GM12878 (cell line): Measurements from ENCODE around the gene PGLYRP1. TPM values are rescaled to one million over a fixed set of nuclear protein-coding genes. Genes with fewer than 3 reads are reported as not detected.

Experiments
- ATAC-seq: fragments of 200-7000 bp; cut with Tn5 transposase; 3 replicates; pipeline ENCODE4 v1.9.1; 2020; ENCODE audit warnings: mild to moderate bottlenecking, moderate library complexity
- BruUV-seq: library from RNA; stranded (reverse); fragments of 400-500 nt; replicated peaks from 2 replicates; lab custom pipeline; 2021; lab: Mats Ljungman, UMichigan
- CTCF ChIA-PET: fragments of 300-600 bp; sonication (Branson Sonifier 250); formaldehyde crosslinking; extraction: SDS; loops from one replicate; lab custom pipeline; 2021; ENCODE audit warnings: inconsistent platforms; lab: Yijun Ruan, JAX
- POLR2A ChIA-PET: fragments of 350-600 bp; formaldehyde crosslinking; extraction: SDS; loops from one replicate; lab custom pipeline; 2021; ENCODE audit warnings: inconsistent platforms; lab: Charles Lee
- RAD21 ChIA-PET: fragments of 300-600 bp; sonication (Branson Sonifier 250); formaldehyde crosslinking; loops from one replicate; lab custom pipeline; 2023; ENCODE audit warnings: antibody characterized with exemption; ENCODE audit not compliant: unreplicated experiment; lab: Charles Lee
- SMC1A ChIA-PET: fragments of 300-600 bp; sonication (Branson Sonifier 250); formaldehyde crosslinking; loops from one replicate; lab custom pipeline; 2023; ENCODE audit not compliant: unreplicated experiment, uncharacterized antibody; lab: Charles Lee
- DNase-seq: peaks from one replicate; pipeline ENCODE4 v3.0.0-alpha.2; 2011; ENCODE audit warnings: low read depth, low spot score
- FAIRE-seq: peaks from 3 replicates; lab custom pipeline; 2011; peaks lifted over from hg19 to GRCh38; lab: Jason Lieb, UNC
- H2AFZ ChIP-seq: 2 replicates; pipeline ENCODE4 v1.6.0; 2011; ENCODE audit warnings: low read depth, low read length, control low read depth; ENCODE audit not compliant: control insufficient read depth
- H3K27ac ChIP-seq: 2 replicates; pipeline ENCODE4 v1.5.1; 2011; ENCODE audit warnings: control low read depth; ENCODE audit not compliant: control insufficient read depth, insufficient read depth
- H3K27me3 ChIP-seq, 2 experiments: replicated peaks in 1 of 2; 2 replicates each; pipeline versions ENCODE4 v1.6.0 to v1.6.1; 2011; ENCODE audit warnings: low read length in 1 of 2; ENCODE audit not compliant: control insufficient read depth in 2 of 2, insufficient read depth in 2 of 2
- H3K36me3 ChIP-seq, 2 experiments: 2 replicates each; pipeline ENCODE4 v1.5.1; 2011; ENCODE audit warnings: low read length in 1 of 2; ENCODE audit not compliant: control insufficient read depth in 2 of 2, insufficient read depth in 2 of 2
- H3K4me1 ChIP-seq: 2 replicates; pipeline ENCODE4 v1.6.1; 2011; ENCODE audit warnings: mild to moderate bottlenecking, low read length, moderate library complexity, mixed read lengths; ENCODE audit not compliant: control insufficient read depth, insufficient read depth
- H3K4me2 ChIP-seq: 2 replicates; pipeline ENCODE4 v1.6.0; 2011; ENCODE audit warnings: control low read depth; ENCODE audit not compliant: control insufficient read depth, insufficient read depth
- H3K4me3 ChIP-seq: fragments of 200-600 bp; sonication (generic); 2 replicates; pipeline ENCODE4 v1.5.1; 2016
- H3K79me2 ChIP-seq: 2 replicates; pipeline ENCODE4 v1.6.0; 2011; ENCODE audit warnings: low read length; ENCODE audit not compliant: control insufficient read depth, insufficient read depth
- H3K9ac ChIP-seq: 2 replicates; pipeline ENCODE4 v1.8.0; 2011; ENCODE audit warnings: low read length, control low read depth, mixed read lengths; ENCODE audit not compliant: control insufficient read depth, insufficient read depth
- H3K9me3 ChIP-seq: replicated peaks from 3 replicates; pipeline ENCODE4 v1.5.1; 2011; ENCODE audit warnings: mild to moderate bottlenecking, low read length; ENCODE audit not compliant: control insufficient read depth, insufficient read depth
- H4K20me1 ChIP-seq: 2 replicates; pipeline ENCODE4 v1.6.0; 2011; ENCODE audit not compliant: control insufficient read depth, insufficient read depth
- ATF2 ChIP-seq: IDR thresholded peaks from 2 replicates; pipeline ENCODE4 v1.6.1; 2012; ENCODE audit warnings: low read length, inconsistent platforms
- BACH1 ChIP-seq: fragments of 450-650 bp; IDR thresholded peaks from 2 replicates; pipeline ENCODE4 v1.6.1; 2017; ENCODE audit warnings: mild to moderate bottlenecking, borderline replicate concordance
- CUX1 ChIP-seq: IDR thresholded peaks from 2 replicates; pipeline ENCODE4 v1.6.1; 2012; ENCODE audit warnings: improper control_type of control experiment, low read depth, low read length; ENCODE audit not compliant: insufficient replicate concordance
- E2F4 ChIP-seq: IDR thresholded peaks from 2 replicates; pipeline ENCODE4 v1.6.1; 2012; ENCODE audit warnings: low read depth, low read length, improper control_type of control experiment
- FOS ChIP-seq: IDR thresholded peaks from 3 replicates; pipeline ENCODE4 v1.6.1; 2011; ENCODE audit warnings: borderline replicate concordance; ENCODE audit not compliant: insufficient read length; ENCODE audit errors: extremely low read depth
- HCFC1 ChIP-seq: fragments of 150-350 bp; IDR thresholded peaks from 2 replicates; pipeline ENCODE4 v1.6.1; 2014; ENCODE audit warnings: low read length
- POLR2AphosphoS5 ChIP-seq: IDR thresholded peaks from 2 replicates; pipeline ENCODE4 v1.6.1; 2011; ENCODE audit warnings: mild to moderate bottlenecking, low read length, inconsistent platforms
- RFX5 ChIP-seq: IDR thresholded peaks from 2 replicates; pipeline ENCODE4 v1.6.1; 2011; ENCODE audit warnings: low read depth, low read length, improper control_type of control experiment
- SREBF2 ChIP-seq: IDR thresholded peaks from 2 replicates; pipeline ENCODE4 v1.6.1; 2012; ENCODE audit warnings: mild to moderate bottlenecking, low read length
- TAF1 ChIP-seq: IDR thresholded peaks from 2 replicates; pipeline ENCODE4 v1.6.1; 2011; ENCODE audit warnings: mild to moderate bottlenecking, low read depth, low read length, borderline replicate concordance
- TCF3 ChIP-seq: IDR thresholded peaks from 2 replicates; pipeline ENCODE4 v1.6.1; 2012; ENCODE audit warnings: low read depth, mild to moderate bottlenecking, low read length, borderline replicate concordance; ENCODE audit not compliant: insufficient read depth
- WRNIP1 ChIP-seq: IDR thresholded peaks from 2 replicates; pipeline ENCODE4 v1.6.1; 2011; ENCODE audit warnings: low read depth, low read length, improper control_type of control experiment, borderline replicate concordance
- WGBS: methylation state at CpG from one replicate; pipeline ENCODE4 v1.1.6; 2016; ENCODE audit warnings: low lambda C conversion rate; ENCODE audit not compliant: insufficient replicate concordance, insufficient coverage; ENCODE audit errors: missing lambda C conversion rate; 5-methylcytosine and 5-hydroxymethylcytosine counted together
- in situ Hi-C: fragments of 300-500 bp; cut with MboI; formaldehyde crosslinking; loops from 9 replicates; pipeline ENCODE4 v1.14.3; 2018; ENCODE audit warnings: mixed read lengths
- intact Hi-C: fragments of 100-400 bp; cut with micrococcal nuclease; formaldehyde crosslinking; loops from one replicate; pipeline ENCODE4 v1.14.2; 2022; ENCODE audit not compliant: unreplicated experiment
- polyA plus RNA-seq, 11 experiments: library from polyadenylated mRNA; depleted of rRNA in 4 of 11; unstranded in 6 of 11; stranded (reverse) in 5 of 11; fragments of >200 nt; fragmentation: Nextera tagmentation in 4 of 11; fragmentation: Illumina TruSeq in 1 of 11; extraction: Ambion mirVana in 4 of 11; extraction: Trizol in 1 of 11; gene quantifications; 1 replicate in 1 of 11; 2 replicates in 10 of 11; pipeline versions ENCODE4 v1.2.1 to v1.2.3, GENCODE V29; 2011 to 2016; ENCODE audit warnings: inconsistent platforms in 2 of 11, missing spikeins in 2 of 11, low read depth in 1 of 11
- total RNA-seq, 4 experiments: library from RNA; depleted of rRNA in 3 of 4; stranded (reverse); fragments of >200 nt in 3 of 4; fragmentation: Illumina TruSeq in 1 of 4; extraction: Trizol in 1 of 4; gene quantifications; 2 replicates each; pipeline versions ENCODE4 v1.2.1 to v1.2.3, GENCODE V29; 2013 to 2021
- TF ChIP-seq, protein P1 (sequence below): fragments of 450-650 bp; IDR thresholded peaks from 2 replicates; pipeline ENCODE4 v1.6.1; 2017; ENCODE audit warnings: mild to moderate bottlenecking, low read depth, inconsistent platforms; ENCODE audit not compliant: poor library complexity, severe bottlenecking

The PGLYRP1 gene
- total and polyA plus RNA-seq, 10 of the 15 experiments (the other 5 are each of a cell fraction or from before 2014, with no cell fraction given) = 0.30 TPM; not detected in 9

DNA sequence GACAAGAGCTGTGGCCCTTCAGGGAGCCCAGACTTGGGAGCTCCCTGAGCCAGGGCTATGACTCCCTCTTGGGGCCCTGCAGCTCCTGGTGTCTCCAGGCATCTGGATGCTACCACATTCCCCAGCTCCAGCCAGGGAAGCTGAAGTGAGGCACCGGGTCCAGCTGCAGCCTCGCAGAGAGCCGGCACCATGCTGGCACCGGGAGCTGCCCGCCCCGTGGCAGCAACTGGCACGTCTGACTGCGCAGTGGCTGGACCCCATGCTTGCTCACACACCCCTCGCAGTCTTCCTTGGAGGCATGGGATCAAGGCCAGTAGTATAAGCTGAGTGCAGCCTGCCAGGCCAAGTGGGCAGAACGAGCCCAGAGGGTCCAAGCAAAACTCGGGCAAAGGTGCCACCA is 10.5 kb upstream of the PGLYRP1 start (continued):
- TF ChIP-seq CUX1 = no peak

GRCh38 chr19:46032597-46033025 is 9.8 kb upstream of the PGLYRP1 start:
- Histone ChIP-seq H3K36me3 (no peaks in the 10 kb centered on the region), H3K79me2 (no peaks in the 10 kb centered on the region), H3K27me3 (no peaks in the 10 kb centered on the region), H3K4me3 (no peak overlapping the region), H3K4me1 (no peaks in the 10 kb centered on the region), H3K9me3 (no peaks in the 10 kb centered on the region; the same call in 2 of the 3 replicates), H3K27ac (no peak overlapping the region), H3K9ac (no peak overlapping the region), H2AFZ (no peak overlapping the region), H3K4me2 (no peak overlapping the region), H4K20me1 (no peaks in the 10 kb centered on the region)
- CTCF ChIA-PET = interaction anchor here (0.8 to 2.7 kb wide), 4 partner anchors 18 to 232 kb away, joined by 3 to 14 read pairs (median 3); no protein-coding TSS in a partner anchor
- RAD21 ChIA-PET = interaction anchor here (0.8 to 1.5 kb wide), 2 partner anchors 232 kb away, joined by 3 read pairs; no protein-coding TSS in a partner anchor
- POLR2A ChIA-PET = no interaction called here
- ATAC-seq (no peak), DNase-seq (no peak), FAIRE-seq (no peak)
- BruUV-seq = no TSS peak
- intact Hi-C loops (no loop called here), in situ Hi-C loops (no loop called here)
- SMC1A ChIA-PET = interaction anchor here (0.9 kb wide), 1 partner anchor 232 kb away, joined by 3 read pairs; no protein-coding TSS in a partner anchor
- 47% methylated on average over 3 of the region's 3 CpGs for WGBS
- TF ChIP-seq SREBF2 = no peak
- TF ChIP-seq TCF3 = no peak
- no peak for TF ChIP-seq FOS
- no peak for TF ChIP-seq E2F4
- no peak for TF ChIP-seq HCFC1
- TF ChIP-seq BACH1 = no peak
- TF ChIP-seq POLR2AphosphoS5 = no peak
- TF ChIP-seq, protein P1, sequence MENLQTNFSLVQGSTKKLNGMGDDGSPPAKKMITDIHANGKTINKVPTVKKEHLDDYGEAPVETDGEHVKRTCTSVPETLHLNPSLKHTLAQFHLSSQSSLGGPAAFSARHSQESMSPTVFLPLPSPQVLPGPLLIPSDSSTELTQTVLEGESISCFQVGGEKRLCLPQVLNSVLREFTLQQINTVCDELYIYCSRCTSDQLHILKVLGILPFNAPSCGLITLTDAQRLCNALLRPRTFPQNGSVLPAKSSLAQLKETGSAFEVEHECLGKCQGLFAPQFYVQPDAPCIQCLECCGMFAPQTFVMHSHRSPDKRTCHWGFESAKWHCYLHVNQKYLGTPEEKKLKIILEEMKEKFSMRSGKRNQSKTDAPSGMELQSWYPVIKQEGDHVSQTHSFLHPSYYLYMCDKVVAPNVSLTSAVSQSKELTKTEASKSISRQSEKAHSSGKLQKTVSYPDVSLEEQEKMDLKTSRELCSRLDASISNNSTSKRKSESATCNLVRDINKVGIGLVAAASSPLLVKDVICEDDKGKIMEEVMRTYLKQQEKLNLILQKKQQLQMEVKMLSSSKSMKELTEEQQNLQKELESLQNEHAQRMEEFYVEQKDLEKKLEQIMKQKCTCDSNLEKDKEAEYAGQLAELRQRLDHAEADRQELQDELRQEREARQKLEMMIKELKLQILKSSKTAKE = no peak
- TF ChIP-seq ATF2 = no peak
- TF ChIP-seq TAF1 = no peak
- no peak for TF ChIP-seq RFX5
- TF ChIP-seq WRNIP1 = no peak
